ENCODE data around the gene RBBP8NL.

The RBBP8NL gene

DNA sequence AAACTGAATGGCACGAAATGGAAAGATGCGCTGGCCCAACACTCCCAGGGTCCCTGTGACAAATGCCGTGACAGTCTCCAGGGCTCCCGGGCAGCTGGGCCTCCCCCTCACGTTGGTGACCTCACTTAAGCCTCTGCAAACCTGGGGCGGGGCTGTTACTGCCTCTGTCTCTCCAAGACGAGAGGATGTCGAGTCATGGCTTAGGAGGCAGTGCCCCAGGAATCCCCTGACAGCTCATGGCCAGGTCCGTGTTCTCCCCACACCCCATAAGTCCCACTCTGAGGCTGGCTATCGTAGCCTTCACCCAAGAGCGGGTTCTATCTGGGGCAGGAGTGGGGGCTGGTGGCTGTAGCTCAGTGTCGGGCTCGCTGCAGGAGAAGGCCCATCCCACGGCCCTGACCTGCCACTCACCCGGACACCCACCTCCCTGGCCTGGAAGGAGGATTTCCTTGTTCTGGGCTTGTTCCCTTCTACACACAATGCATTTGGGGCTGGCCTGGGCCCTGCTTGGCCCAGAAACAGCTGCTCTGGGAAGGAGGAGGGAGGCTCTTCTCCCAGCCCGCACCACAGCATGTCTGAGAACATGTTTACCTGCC lies 46.0 kb downstream of the RBBP8NL start:
- Mint-ChIP-seq H3K9me3 (peaks cover 6% of the 10 kb centered on the region), H3K27ac (peak overlapping the region; percentile 53), H3K27me3 (ENCODE audit: low read depth, poor library complexity) (peaks cover 3% of the 10 kb centered on the region), H3K4me1 (peaks cover 52% of the 10 kb centered on the region), H3K36me3 (ENCODE audit: low read depth) (peaks cover 21% of the 10 kb centered on the region), H3K4me3 (peak overlapping the region; percentile 32)
- TF ChIP-seq, protein P1, sequence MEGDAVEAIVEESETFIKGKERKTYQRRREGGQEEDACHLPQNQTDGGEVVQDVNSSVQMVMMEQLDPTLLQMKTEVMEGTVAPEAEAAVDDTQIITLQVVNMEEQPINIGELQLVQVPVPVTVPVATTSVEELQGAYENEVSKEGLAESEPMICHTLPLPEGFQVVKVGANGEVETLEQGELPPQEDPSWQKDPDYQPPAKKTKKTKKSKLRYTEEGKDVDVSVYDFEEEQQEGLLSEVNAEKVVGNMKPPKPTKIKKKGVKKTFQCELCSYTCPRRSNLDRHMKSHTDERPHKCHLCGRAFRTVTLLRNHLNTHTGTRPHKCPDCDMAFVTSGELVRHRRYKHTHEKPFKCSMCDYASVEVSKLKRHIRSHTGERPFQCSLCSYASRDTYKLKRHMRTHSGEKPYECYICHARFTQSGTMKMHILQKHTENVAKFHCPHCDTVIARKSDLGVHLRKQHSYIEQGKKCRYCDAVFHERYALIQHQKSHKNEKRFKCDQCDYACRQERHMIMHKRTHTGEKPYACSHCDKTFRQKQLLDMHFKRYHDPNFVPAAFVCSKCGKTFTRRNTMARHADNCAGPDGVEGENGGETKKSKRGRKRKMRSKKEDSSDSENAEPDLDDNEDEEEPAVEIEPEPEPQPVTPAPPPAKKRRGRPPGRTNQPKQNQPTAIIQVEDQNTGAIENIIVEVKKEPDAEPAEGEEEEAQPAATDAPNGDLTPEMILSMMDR (IDR thresholded peaks at IDR 0.05): no peak
- DNase-seq: no peak

DNA sequence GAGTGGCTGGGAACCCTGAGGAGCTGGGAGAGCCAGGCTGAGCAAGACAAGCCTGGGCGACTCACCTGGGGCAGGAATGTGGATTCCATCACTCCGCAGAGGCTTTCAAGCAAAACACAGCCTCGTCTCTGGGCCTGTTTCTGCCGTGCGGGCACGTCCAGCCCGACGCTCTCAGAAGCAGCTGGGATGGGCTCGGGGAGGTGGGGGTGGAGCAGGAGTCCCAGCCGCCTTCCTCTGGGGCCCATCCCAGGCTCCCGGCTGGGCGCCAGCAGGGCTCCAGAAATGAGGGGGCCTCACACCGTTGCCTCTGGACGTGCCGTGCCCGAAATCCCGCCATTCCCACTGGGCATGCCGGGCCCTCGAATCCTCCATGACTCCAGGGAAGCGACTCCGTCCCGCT lies 49.1 kb downstream of the RBBP8NL start:
- Mint-ChIP-seq H3K9me3 (peaks cover 10% of the 10 kb centered on the region), H3K4me3 (no peak overlapping the region), H3K36me3 (ENCODE audit: low read depth) (peaks cover 25% of the 10 kb centered on the region), H3K27me3 (ENCODE audit: low read depth, poor library complexity) (no peaks in the 10 kb centered on the region), H3K27ac (no peak overlapping the region), H3K4me1 (peaks cover 50% of the 10 kb centered on the region)
- DNase-seq: no peak
- TF ChIP-seq, protein P1 (IDR thresholded peaks at IDR 0.05): no peak

DNA sequence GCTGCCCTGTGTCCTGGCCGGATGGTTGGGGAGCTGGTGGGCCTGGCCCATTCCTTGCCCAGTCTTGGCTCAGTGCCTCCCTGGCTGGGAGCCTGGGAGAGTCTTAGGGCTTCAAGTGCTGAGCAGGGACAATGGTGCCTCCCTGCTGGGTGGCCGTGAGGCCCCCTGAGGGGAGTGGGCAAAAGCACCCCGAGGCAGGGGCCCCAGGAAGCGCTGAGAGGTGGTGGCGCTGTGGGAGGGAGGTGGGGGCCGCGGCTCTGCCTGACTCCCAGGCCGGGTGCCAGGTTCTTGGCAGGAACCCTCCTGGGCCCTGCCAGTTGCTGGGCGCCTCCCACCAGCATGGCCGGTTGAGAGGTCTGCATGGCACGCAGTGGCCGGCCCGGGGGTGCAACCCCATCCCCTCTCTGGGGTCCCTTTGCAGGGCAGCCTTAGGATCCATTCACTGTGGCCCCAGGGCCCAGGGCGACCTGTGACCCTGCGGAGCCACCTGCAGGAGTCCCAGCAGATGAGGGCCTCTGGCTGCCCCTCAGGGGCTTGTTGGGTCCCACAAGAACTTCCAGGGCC lies 49.6 kb downstream of the RBBP8NL start:
- Mint-ChIP-seq H3K4me3 (no peak overlapping the region), H3K36me3 (ENCODE audit: low read depth) (peaks cover 23% of the 10 kb centered on the region), H3K9me3 (peaks cover 15% of the 10 kb centered on the region), H3K27me3 (ENCODE audit: low read depth, poor library complexity) (no peaks in the 10 kb centered on the region), H3K27ac (peak overlapping the region; percentile 87), H3K4me1 (peaks cover 52% of the 10 kb centered on the region)
- TF ChIP-seq, protein P1 (IDR thresholded peaks at IDR 0.05): no peak
- no peak for DNase-seq

DNA sequence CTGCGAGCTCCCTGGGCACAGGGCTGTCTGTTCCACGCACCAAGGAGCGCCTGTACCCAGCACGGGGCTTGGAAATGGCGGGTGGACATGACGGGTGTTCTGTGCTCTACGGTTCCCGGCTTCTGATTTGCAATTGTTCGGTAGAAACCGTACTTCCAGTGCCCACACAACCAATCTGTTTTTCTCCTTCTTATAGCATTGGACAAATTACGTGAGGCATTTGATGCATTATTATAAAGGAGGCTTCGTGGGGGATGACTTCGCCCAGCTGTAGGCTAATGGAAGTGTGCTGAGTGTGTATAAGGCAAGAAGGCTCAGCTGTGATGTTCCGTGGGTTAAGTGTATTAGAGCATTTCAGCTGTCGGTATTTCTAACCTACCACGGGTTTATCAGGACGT lies 50.3 kb downstream of the RBBP8NL start:
- no peak for DNase-seq
- TF ChIP-seq, protein P1 (IDR thresholded peaks at IDR 0.05): no peak
- peaks cover 14% of the 10 kb centered on the region for H3K9me3 Mint-ChIP-seq
- no peaks in the 10 kb centered on the region for H3K27me3 Mint-ChIP-seq (ENCODE audit: low read depth, poor library complexity)
- peaks cover 49% of the 10 kb centered on the region for H3K4me1 Mint-ChIP-seq
- peak overlapping the region; percentile 87 for H3K27ac Mint-ChIP-seq
- H3K4me3 Mint-ChIP-seq: no peak overlapping the region
- peaks cover 17% of the 10 kb centered on the region for H3K36me3 Mint-ChIP-seq (ENCODE audit: low read depth)

DNA sequence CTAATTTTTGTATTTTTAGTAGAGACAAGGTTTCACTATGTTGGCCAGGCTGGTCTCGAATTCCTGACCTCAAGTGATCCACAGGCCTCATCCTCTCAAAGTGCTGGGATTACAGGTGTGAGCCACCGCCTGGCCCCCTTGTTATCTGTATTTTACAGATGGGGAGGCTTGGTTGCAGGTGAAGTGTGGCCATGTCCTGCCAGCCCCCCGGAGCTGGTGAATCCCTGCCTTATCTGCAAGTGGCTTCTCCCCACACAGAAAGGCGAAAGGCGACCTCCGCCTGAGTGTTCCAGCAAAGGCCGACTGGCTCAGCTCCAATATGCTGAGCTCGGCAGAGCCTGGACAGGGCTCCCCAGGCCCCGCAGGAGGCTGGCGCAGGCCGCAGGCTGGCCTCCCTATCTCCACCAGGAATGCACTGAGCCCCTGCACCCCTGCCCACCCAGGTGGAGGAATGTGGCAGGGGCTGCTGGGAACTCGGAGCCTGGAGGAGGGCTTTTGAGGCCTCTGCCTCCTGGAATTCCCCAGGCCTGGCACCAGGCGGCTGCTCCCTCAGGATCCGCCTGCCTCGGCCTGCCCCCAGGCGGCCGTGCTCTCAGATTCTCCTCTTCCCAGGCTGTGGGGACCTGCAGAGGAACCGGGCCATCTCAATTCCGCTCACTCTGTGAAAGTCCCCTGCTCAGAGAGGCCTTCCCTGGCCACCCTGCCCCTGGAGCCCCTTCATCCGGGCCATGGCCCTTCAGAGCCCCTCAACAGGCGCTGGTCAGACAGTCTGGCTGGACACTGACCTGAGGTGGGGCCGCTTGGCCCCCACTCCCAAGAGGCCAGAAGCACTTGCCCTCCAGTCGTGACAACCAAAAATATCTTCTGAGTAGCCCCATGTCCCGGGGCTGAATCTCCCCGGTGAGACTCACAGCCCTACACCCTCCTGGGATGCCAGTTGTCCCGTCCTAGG lies 51.0 kb downstream of the RBBP8NL start:
- peaks cover 10% of the 10 kb centered on the region for H3K9me3 Mint-ChIP-seq
- peaks cover 11% of the 10 kb centered on the region for H3K36me3 Mint-ChIP-seq (ENCODE audit: low read depth)
- H3K27ac Mint-ChIP-seq: peak overlapping the region; percentile 69
- H3K27me3 Mint-ChIP-seq (ENCODE audit: low read depth, poor library complexity): no peaks in the 10 kb centered on the region
- H3K4me1 Mint-ChIP-seq: peaks cover 44% of the 10 kb centered on the region
- TF ChIP-seq, protein P1 (IDR thresholded peaks at IDR 0.05): peak; percentile 37
- no peak overlapping the region for H3K4me3 Mint-ChIP-seq
- peak; percentile 70 for DNase-seq

All from nephron progenitor cell (in vitro differentiated cells).